HG02840 (cell line): ENCODE measurements around the gene KCNG2.

Experiments used
- ATAC-seq: cut with Tn5 transposase; IDR thresholded peaks from one replicate; pipeline ENCODE4 v1.9.1; 2021; ENCODE audit warnings: mild to moderate bottlenecking, moderate library complexity, moderate number of reproducible peaks; ENCODE audit not compliant: unreplicated experiment, low FRiP score

Gene KCNG2

DNA sequence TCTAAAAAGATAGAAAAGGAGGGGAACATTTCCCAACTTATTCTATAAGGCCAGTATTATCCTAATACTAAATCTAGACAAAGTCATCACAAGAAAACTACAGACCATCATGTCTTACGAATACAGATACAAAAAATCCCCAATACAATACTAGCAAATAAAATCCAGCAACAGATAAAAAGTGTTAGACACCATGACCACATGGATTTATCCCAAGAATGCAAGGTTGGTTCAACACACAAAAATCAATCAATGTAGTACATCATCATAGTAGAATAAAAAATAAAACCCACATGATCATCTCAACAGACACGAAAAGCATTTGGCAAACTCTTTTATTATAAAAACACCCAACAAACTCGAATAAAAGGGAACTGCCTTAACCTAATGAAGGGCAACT lies 135.2 kb downstream of the KCNG2 start:
- ATAC-seq, result no peak

DNA sequence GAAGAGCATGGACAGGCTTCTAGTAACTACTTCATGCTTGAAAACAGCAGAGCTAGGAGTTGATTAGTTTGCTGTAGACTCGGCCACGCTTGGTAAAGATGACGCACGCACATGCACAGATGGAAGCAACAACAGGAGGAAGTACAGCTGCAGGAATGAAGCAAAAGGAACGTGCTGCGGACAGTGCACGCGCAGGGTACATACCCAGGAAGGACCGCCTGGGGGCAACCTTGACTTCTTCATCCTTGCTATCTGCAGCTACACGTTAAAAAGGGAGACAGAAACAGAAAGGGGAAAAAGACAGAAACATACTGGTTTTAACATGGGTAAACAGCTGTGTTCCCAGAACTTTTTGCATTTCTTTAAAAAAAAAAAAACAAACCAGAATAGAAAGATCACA lies 136.0 kb downstream of the KCNG2 start:
- no peak for ATAC-seq

DNA sequence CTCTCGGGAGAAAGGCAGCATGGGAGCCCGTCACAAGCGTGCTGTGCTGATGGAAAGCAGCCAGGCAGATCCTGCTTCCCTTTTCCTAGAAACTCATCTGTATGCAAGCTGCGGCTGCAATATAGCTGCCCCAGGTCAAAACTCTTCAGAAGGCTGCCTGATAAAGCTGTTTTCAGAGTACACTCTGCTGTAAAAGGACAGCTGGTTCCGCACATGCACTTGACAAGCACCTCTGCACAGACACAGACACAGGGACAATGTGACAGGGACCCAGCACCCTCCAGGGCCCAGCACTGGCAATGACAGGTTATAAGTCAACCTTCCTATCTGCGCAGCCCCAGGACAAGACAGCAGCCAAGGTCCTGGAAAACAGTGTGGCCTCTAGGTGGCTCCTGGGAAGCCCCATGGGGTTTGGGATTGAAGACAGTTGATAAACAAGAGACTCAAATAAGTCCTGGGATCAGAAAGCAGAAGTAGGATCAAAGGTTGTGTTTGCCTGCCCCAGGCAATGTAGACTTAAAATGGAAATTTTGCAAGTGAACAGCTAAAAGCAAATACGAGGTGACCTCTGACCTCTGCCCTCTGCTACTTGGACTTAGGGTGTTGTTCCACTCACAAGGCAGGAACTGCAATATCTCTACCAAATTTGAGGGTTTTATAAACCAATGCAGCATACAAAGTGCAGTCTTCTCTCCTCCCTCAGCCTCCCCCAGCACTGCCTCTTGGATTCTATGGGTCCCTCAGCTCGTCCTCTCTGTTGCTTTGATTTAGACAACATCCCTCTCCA lies 136.8 kb downstream of the KCNG2 start:
- no peak for ATAC-seq

DNA sequence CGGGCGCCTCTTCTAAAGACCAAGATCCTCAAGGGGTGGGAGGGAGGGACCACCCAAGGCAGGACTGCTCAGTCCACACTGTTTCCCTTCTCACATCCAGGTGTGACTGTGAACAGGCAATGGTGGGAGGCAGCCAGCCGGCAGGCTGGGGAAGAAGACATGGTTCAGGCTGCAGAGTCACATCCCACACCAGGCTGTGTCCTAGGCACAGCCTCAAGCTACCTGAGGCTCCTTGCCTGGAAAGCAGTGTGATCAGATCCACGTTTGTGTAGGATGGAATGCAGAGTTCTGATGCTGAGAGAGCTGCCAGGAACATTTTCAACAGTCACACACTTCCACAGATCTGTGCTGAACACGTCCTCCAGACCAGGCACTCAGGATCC lies 137.4 kb downstream of the KCNG2 start:
- ATAC-seq, result no peak

DNA sequence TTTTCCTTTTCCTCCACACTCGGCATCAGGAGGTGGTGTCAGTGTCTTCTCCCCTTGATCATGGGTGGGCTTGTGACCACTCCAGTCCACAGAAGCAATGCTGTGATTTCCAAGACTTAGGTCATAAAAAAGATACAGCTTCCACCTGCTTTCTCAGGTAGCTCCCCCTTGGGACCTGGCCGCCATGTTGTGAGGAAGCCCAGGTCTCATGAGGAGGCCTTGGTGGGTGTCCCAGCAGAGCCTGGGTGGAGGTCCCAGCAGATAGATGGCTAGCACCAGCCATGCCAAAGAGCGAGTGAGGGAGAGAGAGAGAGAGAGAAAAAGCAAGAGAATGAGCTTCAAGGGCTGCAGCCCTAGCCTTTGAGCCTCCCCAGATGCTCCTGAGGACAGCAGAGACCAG lies 137.8 kb downstream of the KCNG2 start:
- ATAC-seq, result no peak

DNA sequence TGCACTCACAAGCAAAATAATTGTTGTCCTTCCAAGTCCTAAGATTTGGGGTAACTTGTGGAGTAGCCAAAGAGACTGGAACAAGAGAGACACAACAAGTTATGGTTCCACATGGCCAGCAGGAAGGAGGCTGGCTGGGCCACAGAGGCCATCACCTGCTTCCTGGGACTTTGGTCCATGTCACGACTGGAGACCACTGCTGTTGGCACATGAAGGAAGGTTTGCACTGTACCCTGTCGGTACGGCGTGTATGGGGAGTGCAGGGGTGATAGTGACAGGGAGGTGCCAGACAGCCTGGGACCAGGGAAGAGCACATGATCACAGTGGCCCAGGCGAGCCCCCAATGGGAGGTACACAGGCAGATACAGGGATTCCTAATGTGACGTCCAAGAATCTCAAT lies 138.2 kb downstream of the KCNG2 start:
- ATAC-seq, result no peak

DNA sequence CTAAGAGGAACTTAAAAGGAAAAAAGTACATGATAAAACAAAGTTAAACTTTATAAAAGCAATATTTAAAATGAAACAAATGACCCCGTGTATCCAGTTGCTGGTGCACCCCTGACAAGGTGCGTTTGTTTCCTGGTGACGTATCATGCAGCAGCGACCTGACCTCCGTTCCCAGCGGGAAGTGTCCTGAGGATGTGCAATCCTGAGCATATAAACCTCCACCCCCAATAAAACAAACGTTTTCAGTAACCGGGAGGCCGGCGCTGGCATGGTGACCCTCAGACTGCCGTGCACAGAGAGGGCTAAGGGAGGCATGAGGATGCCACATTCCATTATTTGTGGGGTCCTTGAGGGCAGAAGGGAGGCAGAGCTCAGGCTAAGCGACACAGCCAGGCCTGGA lies 138.9 kb downstream of the KCNG2 start:
- no peak for ATAC-seq

DNA sequence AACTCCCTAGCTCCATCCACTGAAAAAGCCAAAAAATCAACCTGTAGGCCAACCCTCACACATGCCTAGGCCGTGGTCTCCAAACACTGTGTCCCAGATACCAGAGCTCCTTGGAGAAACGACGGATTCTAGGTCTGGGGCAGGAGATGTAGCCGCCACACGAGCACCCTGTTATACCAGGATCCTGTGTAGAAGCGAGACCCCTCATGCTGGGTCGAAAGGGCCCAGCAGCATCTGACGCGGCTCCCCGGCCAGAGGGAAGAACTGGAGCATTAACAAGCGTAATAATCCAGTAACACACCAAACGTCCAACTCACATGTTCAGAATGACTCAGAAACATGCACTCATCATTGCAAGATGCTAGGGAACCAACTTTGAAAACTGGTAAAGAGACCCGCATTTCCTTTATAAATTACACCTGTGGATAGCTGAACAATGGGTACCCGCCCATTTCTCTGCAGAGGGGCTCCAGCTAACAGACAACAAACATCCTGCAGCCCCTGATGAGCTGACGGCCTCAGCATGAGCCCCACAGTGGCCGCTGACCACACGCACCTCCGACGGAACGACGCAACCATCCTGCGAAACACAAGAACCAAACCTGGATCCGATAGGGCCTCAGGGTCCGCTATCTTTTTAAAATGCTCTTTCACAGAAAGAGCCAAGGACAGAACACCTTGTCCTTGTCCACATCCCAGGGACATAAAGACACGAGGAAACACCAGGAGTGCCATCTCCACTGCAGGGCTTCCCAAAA lies 139.5 kb downstream of the KCNG2 start:
- no peak for ATAC-seq

DNA sequence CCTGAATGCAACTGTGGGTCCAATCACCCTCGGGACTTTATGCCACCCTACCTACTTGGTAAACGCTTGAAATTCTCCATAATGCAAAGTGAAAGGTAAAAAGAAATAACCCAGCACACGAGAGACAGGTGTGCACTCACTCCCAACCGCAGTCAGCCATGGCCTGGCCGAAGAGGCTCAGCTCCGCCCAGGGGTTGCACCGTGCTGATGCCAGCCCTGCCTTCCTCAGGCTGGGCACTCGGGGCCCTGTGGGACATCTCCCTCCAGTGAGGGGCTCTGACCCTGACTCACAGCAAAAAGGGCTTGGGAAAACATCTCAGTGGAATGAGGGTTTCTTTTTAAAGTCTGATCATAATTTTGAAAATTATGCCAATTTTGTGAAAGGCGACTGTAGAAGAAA lies 140.5 kb downstream of the KCNG2 start:
- ATAC-seq, result no peak

DNA sequence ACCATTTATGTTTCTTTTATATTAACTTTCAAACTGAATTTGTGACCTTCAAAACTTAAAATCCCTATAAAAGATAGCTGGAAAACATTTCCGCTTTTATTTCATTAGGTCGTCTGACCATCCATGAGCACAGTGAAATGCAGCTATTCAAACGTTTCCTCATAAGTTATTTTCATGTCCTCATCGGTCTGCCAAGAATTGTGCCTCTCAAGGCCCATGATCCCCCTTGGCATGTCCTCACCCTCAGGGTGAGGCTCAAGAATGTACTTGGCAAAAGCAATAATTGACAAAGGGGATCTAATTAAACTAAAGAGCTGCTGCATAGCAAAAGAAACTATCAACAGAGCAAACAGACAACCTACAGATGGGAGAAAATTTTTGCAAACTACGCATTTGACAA lies 141.4 kb downstream of the KCNG2 start:
- no peak for ATAC-seq

DNA sequence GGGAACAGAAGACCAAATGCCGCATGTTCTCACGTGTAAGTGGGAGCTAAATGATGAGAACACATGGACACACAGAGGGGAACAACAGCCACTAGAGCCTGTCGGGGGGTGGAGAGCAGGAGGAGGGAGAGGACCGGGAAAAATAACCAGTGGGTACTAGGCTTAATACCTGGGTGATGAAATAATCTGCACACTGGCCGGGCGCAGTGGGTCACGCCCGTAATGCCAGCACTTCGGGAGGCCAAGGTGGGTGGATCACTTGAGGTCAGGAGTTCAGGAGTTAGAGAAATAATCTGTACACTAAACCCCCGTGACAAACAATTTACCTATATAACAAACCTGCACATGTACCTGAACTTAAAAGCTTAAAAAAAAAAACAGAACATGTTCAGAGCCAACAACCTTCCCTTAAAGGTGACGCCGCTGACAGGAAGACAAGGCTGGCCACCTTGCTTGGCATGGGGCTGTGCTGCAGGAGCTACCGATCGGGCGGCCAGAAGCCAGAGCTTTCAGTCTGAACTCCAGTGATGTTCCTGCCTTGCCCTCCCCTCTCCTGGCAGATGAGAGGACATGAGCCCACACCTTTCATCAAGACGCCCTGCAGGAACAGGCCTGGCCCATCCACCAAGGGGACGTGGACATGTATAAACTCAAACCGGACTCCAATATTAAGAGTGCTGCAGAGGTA lies 142.5 kb downstream of the KCNG2 start:
- ATAC-seq, result no peak

DNA sequence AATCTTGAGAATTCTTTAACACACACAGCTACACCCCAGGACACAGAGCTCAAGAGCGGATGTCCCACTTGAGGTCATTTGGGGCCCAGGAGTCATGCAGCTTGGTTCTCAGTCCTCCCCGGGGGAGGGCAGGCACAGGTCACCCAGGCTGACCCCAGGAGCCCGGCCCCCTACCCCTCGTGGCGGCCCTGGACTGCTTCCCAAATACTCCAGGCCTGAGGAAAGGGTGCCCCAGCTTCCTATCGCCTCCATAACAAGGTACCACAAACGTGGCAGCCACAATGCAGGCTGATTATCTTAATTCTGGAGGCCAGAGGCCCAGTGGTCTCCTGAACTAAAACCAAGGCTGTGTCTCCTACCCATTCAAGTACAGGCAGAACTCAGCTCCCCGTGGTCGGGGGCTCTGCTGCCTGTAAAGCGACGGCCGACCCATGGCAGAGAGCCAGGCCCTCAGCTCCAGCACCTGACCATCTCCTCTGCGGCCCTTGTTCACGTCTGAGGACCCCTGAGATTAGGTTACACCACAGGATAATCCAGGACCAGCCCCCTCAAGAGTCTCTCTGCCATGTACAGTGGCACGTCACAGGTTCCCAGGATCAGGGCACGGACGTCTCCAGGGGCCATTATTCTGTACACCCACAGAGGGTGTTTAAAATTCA lies 143.2 kb downstream of the KCNG2 start:
- ATAC-seq, result no peak

DNA sequence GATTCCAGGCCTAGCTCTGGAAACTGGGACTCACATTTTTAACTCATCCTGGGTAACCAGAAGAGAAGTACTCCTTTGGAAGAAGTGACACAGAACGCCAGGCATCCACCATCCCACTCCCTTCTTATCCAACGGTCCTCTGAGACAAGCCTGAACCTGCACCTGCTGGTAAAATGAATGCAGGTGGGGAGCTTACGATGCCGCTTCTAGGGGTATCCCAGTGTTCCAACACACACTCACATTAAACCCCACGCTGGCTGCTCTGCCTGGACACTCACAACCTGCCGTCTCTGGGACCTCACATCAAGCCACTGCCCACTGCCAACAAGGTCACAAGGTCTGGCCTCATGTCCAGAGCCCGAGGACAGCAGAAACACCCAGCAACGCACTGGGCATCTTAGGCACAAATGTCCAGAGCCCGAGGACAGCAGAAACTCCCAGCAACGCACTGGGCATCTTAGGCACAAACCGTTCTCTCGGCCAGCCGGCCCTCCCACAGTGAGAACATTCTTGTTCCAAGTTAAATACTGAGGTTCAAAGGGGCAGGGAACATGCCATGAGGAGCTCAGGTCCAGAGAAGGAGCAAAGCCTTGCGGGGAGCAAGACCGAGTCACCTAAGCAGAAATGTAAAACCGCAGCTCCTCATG lies 143.9 kb downstream of the KCNG2 start:
- ATAC-seq, result no peak

DNA sequence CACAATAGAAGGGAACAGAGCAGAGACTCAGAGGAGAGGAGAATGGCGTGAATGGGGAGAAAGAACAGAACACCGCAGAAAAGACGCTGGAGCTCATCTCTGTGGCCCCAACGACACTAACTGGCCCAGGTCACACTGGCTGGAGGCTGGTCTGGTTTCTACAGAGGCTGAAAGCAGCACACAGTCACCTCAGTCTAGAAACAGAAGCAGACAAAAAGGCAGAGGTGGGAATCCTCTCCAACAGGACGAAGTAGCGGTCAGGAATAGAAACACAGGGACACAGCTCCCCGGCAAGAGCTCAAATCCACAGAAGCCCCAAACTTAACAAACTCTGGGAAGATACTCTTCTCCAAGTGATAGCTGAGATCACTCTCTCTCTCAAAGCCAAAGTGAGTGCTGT lies 144.5 kb downstream of the KCNG2 start:
- ATAC-seq, result no peak

DNA sequence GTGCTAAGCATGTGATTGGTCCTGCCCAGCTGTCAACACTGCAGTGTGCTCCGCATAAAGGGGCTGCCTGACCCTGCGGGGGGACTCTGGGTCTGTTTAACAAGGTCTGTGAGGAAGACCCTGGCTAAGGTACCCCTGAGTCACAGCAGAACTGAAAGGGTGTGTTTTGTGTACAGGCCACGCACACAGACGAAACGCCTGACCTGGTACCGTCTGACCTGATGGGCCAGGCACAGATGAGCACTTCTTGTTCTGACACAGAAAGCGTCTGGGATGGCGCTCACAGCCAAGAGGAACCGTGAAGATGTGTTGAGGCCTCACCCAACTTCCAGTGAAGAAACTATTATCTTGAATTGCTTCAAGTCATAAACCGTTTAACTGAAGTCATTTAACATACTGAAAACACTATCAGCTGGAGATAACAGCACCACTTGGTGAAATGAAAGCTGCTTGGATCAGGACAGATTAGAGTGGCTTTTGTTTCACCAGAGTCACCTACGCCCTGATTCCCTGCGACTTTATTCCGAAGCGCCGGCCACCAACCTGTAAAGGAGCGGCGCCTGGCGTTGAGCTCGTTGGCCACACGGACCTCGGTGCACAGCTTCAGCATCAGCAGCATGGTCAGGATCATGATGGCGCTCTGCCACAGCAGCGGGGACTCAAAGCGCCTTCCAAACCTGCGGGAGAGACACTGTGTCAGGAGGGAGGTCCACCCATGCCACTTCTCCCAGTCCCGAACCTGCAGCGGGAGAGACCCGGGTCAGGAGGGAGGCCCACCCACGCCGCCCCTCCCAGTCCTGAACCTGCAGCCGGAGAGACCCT lies 145.3 kb downstream of the KCNG2 start:
- no peak for ATAC-seq

DNA sequence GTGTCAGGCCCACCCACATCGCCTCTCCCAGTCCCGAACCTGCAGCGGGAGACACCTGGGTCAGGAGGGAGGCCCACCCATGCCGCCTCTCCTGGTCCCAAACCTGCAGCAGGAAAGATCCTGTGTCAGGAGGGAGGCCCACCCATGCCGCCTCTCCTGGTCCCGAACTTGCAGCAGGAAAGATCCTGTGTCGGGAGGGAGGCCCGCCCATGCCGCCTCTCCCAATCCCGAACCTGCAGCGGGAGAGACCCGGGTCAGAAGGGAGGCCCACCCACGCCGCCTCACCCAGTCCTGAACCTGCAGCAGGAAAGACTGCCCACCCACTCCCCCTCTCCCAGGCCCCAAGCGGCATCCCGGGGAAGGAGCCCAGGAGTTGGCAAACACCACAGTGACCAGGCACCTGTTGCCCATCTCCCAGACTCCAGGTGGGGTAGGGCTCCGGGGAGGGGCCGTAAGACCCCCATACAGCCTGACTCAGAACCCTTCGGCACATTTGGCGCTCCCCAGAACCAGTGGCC lies 145.9 kb downstream of the KCNG2 start:
- no peak for ATAC-seq

DNA sequence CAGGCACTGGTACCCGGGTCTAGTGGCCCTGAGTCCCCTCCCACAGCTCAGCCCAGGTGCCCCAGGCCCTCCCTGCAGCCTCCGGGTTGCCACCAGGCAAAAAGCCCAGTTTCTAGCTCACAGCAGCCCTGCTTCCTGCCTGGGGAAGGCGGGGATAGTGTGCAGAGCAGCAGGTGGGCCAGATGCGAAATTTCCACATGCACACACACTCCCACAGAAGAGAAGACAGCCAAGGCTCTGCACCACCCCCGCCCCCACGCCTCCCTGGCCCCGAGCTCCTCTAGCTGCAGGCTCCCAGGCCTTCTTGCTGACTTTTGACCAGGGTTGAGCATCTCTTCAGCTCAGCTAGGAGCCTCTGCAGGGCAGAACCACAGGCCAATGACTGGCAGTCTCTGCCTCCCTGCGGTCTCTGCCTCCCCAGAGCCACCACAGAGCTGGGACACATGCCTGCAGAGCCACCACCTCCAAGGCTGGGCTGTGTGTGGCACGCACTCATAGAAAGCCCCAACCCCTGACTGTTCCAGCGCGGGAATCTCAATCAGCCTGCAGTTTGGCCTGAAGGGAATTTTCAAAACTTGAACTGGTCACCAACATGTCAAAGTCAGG lies 146.5 kb downstream of the KCNG2 start:
- no peak for ATAC-seq

DNA sequence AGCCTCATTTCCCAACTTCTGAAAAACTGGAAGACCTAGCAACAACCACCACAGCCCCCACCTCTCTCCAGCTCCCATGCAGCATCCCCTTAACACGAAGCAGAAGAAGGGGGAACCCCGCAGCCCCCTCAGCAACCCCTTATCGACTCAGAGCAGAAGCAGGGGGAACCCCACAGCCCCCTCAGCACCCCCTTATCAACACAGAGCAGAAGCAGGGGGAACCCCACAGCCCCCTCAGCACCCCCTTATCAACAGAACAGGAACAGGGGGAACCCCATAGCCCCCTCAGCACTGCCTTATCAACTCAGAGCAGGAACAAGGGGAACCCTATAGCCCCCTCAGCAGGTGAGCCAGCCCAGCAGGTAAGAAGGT lies 147.0 kb downstream of the KCNG2 start:
- no peak for ATAC-seq
